ENCODE measurements around the gene CLK4.

CLK4 gene

GRCh38 chr5:178626484-178627258, at the start of gene CLK4:
Gene CLK4, minus strand, starts transcription at chr5:178627050. Its CDS starts 3,634 bp downstream, at chr5:178623416.
- DNase-seq, result peak; percentile 93

GRCh38 chr5:178675922-178676321, 49.1 kb upstream of the CLK4 start:
- no peak for DNase-seq

- DNase-seq, result no peak
Measured at GRCh38 chr5:178674334-178674733, 47.5 kb upstream of the CLK4 start.

DNA sequence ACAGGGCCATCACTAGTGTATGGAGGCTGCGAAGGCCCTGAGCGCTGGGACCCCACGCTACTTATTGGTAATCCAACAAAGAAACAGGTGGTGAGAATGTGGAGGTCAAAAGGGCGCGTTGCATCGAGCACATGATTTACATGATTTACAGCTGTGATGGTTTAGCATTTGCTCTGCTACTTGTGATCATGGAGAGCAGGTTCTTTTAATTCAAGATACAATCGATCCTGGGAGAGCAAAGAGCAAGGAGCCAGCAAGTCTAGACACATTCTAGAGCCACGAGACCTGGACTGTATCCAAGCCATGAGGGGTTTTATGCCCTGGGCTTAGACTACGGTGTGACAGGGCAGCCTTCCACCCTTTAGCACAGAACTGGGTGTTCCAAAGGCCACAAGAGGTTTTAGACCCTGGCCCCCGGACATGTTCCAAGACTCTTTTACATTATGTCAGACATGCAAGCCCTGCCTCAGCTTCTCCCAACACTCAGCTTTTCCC, 47.0 kb upstream of the CLK4 start:
- DNase-seq, result no peak

GRCh38 chr5:178672630-178673029, 45.8 kb upstream of the CLK4 start:
- DNase-seq, result no peak

DNA sequence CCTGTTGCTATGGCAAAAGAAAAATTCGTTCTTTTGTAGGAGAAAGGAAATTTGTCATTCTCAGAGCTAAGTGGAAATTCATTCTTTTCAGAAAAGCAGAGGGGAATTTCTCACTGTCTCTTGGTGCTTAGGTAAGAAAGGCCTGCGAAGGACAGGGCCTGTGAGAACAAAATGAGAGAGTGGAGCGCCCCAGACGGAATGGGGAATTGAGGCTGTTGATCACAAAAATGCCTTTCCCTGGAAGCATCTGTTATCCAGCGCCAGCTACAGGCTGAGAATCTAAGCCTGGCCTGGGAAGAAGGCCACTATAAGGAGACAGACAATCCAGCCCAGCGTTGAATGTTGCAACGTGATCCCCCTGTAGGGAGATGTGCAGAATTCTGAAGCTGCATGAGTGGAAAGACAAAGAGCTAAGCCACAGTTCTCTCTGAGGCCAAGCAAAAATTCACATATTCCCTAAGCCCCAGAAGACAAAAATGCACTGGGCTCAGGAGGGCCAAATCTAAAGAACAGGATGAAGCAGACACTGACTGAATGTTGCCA, 44.8 kb upstream of the CLK4 start:
- no peak for DNase-seq

DNA sequence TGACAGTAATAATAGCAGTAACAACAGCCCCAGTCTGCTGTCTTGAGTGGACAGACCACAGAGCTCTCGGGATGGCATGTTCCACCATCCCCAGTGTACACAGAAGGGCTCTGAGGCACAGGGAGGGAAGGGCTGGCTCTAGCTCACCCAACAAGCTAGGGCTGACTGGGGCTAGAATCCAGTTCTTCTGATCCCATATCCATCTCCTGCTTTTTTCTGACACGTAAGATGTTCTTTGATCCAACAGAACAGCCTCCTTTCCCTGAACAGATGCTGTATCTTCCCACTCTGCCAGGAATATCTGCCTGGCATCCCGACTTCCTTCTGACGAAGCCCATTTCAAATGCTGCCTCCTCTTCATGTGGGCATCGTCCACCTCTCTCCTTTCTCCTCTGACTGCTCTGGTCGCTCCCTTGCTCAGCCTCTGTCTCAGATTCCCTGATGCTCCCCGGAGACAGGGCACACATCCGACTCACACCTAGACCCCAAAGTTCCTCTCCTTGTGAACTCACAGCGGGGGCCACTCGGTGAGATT, 43.6 kb upstream of the CLK4 start:
- no peak for DNase-seq

GRCh38 chr5:178668579-178668978, 41.7 kb upstream of the CLK4 start:
- no peak for DNase-seq

GRCh38 chr5:178667688-178668087, 40.8 kb upstream of the CLK4 start:
- no peak for DNase-seq

DNA sequence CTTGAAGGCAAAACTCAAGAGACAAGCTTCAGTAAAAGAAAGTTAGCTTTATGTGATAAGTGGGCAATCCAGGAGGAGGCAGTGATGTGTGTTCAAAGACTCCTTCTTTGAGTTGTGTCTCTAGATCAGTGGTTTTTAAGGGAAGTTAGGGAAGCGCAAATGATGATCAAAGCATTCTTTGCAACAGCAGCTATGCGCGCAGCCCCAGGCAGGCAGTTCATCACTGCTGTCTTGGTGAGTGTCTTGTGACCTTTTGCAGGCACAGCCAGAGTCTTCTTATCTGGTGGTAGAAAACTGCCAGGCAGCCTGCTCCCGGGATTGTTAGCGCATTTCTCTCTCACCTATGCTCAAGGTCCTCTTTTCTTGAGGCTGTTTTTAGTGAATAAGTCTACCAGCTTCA, 40.3 kb upstream of the CLK4 start:
- no peak for DNase-seq

DNA sequence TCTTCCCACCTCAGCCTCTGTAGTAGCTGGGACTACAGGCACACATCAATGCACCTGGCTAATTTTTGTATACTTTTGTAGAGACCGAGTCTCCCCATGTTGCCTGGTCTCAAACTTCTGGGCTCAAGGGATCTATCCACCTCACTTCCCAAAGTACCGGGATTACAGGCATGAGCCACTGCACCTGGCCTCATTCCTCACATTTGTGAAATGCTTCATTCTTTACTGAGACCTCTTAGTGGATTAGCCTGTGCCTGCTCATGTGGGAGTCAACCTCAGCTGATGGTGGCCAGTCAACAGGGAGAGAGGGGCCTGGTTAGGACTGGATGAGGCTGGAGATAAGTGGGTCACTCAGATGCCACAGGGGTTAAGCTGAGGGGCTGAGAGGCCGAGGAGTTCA, 37.3 kb upstream of the CLK4 start:
- no peak for DNase-seq

DNA sequence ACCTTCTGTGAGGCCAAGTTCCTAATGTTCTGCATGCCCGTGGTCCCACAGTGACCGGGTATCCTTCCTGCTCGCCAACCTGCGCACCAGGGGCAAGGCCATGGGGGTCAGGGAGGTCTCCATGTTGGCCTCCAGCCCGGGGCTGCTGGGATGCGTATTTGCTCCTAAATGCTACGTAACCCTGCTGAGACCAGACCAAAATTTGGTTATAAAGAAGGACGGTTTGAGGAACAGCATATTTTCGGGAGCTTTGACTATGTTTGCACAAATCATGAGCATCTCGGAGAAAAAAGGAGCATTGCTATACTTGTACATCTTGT, 35.7 kb upstream of the CLK4 start:
- no peak for DNase-seq

DNA sequence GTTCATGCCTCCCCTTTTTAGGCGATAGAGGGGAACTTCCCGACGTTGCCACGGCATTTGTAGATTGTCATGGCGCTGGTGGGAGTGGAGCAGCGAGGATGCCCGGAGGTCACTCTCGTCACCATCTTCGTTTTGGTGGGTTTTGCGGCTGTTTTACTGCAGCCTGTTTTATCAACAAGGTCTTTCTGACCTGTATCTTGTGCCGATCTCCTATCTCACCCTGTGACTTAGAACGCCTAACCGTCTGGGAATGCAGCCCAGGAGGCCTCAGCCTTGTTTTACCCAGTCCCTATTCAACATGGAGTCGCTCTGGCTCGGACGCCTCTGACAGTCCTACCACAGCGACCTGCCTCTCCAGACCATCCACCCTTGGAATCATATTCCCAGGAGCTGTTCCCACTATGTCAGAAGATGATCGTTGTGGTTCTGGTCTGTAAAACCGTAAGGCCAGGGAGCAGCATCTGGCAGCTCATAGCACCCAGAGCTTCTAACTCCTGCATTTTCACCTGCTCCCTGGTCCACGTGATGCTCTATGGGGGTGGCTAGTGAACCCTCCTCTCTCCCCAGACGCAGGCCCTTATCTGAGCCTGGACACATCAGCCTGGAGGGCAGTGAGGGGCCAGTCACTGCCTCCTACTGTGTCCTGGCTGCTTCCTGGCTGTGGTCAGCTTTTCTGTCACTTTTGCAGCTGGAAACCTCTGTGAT, 35.1 kb upstream of the CLK4 start:
- no peak for DNase-seq

DNA sequence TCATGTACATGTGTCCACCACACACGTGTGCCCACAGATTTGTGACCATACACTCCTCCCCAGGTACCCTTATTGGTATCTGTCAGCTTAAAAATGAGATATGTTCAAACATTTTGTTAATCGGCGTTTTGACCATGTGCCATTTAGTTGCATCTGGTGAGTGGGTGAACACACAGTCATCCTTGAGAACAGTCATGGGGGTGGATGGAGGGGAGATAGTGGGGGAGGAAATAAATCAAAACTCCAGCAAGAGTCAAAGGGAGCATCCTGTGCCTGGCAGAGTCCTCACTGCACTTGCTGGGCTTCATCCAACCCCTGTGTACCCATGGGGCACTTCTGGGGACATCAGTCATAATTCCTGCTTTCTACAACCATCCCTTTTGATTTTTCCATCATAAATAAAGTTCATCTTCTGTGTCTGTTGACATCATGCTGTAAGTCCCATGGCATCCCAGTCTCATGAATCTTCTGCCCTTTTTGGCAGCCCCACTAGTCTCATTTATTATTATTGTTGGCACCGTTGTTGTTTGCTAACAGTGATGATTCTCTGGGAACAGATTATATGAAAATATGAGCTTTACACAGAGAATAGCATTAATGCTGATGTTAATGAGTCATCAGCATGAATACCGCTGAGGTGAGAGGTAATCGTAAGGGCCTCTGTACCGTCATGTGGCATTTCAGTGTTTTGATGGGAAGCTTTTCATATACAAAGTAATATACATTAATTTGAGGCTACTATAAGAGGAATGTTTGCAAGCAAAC, 24.4 kb upstream of the CLK4 start:
- no peak for DNase-seq

DNA sequence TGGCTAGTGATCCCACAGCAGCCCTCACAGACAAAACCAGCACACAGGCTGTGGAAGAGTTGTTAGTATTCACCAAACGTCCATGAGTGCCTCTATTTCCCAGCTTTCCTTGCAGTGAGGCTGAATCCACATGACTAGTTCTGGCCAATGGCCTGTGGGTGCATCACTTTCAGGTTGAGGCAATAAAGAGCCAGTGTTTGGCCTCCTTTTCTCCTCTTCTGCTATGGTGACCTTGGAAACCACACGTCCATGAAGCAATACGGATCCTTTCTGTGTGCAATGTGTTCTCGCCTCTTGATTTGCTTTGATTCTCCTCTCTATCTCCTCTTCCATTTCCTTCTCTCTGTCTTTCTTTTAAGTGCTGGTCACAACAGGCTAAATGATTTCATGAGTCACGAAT, 23.4 kb upstream of the CLK4 start:
- no peak for DNase-seq

- no peak for DNase-seq
Measured at GRCh38 chr5:178649580-178649979, 22.7 kb upstream of the CLK4 start.

- no peak for DNase-seq
Measured at GRCh38 chr5:178644826-178645545, 18.1 kb upstream of the CLK4 start.

GRCh38 chr5:178642351-178642909, 15.6 kb upstream of the CLK4 start:
- no peak for DNase-seq

DNA sequence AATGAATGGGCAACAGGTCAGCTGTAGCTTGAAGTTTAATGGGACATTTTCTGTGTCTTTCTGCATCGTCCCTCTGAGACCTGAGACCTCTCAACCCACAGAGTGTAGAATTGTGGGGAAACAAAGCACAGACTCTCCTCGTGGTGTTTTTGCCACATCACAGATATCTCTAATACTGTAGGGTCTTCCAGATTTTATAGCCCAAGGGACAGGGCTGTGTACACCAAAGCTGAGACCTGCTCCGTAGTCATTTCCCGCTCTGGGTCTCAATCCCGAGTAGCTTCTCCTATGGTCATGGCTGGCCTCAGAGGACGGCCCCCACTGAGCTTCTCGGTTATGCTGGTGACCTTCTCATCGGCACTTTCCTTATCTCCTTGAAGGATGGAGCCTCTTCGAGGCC, 14.9 kb upstream of the CLK4 start:
- no peak for DNase-seq

DNA sequence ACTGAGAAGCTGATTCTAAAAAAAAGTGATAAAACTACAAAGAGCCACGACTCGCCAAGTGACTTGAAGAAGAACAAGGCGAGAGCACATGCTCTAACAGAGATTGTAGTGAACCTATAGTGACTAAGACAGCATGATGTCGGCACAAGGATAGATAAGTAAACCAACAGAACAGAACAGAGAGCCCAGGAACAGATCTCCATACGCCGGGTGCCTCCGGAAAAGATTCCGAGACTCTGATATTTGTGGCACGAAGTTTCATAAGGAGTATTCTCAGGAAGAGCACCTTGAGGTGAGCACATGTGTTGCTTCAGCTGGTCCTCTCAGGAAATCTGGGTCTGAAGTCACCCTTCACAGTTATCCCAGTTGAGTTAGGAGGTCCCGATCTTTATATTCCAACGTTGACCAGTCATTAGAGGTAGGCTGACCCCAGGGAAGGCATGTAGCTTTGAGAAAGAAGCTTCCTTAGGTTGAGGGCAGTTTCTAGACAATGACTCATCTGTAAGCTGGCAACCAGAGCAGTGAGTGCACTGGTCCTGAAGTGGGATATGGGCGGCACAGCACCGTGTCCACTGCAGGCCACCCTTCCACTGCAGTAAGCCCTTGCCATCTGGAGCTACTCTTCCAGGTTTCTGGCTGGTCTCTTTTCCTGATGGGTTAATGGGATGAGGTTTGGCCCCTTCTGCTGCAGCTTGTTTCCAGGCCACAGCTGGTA, 13.6 kb upstream of the CLK4 start:
- no peak for DNase-seq

DNA sequence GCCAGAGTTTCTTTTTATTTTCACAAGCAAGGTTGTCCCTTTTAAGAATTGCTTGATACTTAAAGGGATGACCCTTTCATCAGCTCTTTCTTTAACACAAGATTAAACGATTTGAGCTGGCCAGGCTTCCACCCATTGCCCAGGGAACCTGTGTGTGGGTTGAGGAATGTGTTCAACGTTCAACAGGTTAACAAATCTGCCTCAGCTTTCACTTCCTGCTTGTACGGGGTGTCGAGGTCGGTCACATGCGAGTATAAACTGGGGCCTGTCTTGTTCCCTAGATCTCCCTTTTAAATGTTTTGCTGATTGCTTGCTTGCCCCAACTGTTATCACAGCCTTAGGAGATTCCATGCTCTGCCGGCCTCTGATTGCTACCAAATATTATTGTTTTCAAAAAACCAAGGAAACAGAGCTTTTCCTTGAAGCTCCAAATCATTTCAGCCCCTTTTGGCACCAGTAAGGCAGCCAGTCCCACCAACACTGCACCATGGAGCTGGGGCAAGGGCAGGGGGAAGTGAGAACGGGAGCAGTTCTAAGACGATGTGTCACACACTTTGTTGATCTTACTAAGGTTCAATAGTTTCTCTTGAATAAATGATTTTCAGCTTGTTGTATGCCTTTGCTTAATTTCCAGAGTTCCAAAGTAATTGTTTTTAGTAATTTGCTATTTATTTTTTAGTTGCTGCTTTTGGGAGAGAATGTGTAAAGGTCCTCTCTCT, 10.7 kb upstream of the CLK4 start:
- no peak for DNase-seq

All from GDM1 (cell line).